Adrenal gland (tissue), 12 donors: Measurements from ENCODE around the gene ZIC4. TPM values are rescaled to one million over a fixed set of nuclear protein-coding genes. Genes with fewer than 3 reads are reported as not detected.

ENCODE experiments used
- DNase-seq, 7 donors: peaks; one replicate each; pipeline ENCODE4 v3.0.0-alpha.2; 2019 to 2020
- H3K27ac ChIP-seq, 5 donors: fragments of 200-600 bp; sonication (generic) in 4 of 5; 1 replicate in 3 of 5; 2 replicates in 2 of 5; pipeline versions ENCODE4 v1.5.1 to v1.8.0; 2016 to 2020; ENCODE audit warnings: mild to moderate bottlenecking in 1 of 5
- H3K27me3 ChIP-seq: fragments of 200-600 bp; 2 replicates; pipeline ENCODE4 v1.8.0; 2021
- H3K36me3 ChIP-seq, 2 donors: fragments of 200-600 bp; replicated peaks in 1 of 2; 1 replicate in 1 of 2; 2 replicates in 1 of 2; pipeline versions ENCODE4 v1.5.1 to v1.8.0; 2018 to 2022
- H3K4me1 ChIP-seq, 2 donors: fragments of 200-600 bp; replicated peaks in 1 of 2; 1 replicate in 1 of 2; 2 replicates in 1 of 2; pipeline versions ENCODE4 v1.5.1 to v1.8.0; 2018 to 2021
- H3K4me3 ChIP-seq, 4 donors: fragments of 200-600 bp; sonication (generic) in 3 of 4; one replicate each; pipeline ENCODE4 v1.5.1; 2016 to 2018
- H3K9me3 ChIP-seq, 3 donors: fragments of 200-600 bp; sonication (generic) in 1 of 3; replicated peaks in 1 of 3; 1 replicate in 2 of 3; 2 replicates in 1 of 3; pipeline versions ENCODE4 v1.5.1 to v1.8.0; 2016 to 2021
- POLR2A ChIP-seq, 2 donors: fragments of 450-650 bp; IDR thresholded peaks; one replicate each; pipeline ENCODE4 v1.6.1; 2017; ENCODE audit warnings: antibody characterized with exemption in 2 of 2, mild to moderate bottlenecking in 2 of 2, moderate library complexity in 1 of 2
- WGBS, 4 donors: extraction: QIAGEN DNeasy Blood & Tissue Kit in 2 of 4; methylation state at CpG; one replicate each; pipeline versions ENCODE4 v1.1.5 to v1.1.7; 2013 to 2017; 5-methylcytosine and 5-hydroxymethylcytosine counted together
- intact Hi-C, 2 donors: fragments of 100-400 bp; cut with DNase I; formaldehyde crosslinking; loops; one replicate each; pipeline versions ENCODE4 v1.14.1 to v1.15.0; 2022 to 2023
- polyA plus RNA-seq, 3 donors: library from polyadenylated mRNA; stranded (reverse); fragments of 200-250 nt in 2 of 3; fragments of 350-450 nt in 1 of 3; fragmentation: Illumina TruSeq in 1 of 3; extraction: RNeasy Lipid Tissue Mini Kit (QIAGEN cat#74804) in 1 of 3; gene quantifications; one replicate each; pipeline ENCODE4 v1.2.3, GENCODE V29; 2013 to 2014
- total RNA-seq, 9 donors: library from RNA; depleted of rRNA in 4 of 9; stranded (reverse); fragments of >200 nt in 4 of 9; fragments of 120-200 nt in 1 of 9; fragmentation: NEBNext Ultra II Directional in 1 of 9; extraction: Animal tissue kit (Norgen Biotek cat#: 25700) in 1 of 9; gene quantifications; one replicate each; pipeline versions ENCODE4 v1.1.0 to v1.2.4, GENCODE V29; 2013 to 2023
- TF ChIP-seq, protein P1 (sequence below), 6 experiments: fragments of 450-650 bp in 4 of 6; fragments of 200-600 bp in 2 of 6; sonication (generic) in 1 of 6; IDR thresholded peaks; 1 replicate in 5 of 6; 2 replicates in 1 of 6; pipeline versions ENCODE4 v1.5.1 to v1.8.0; 2016 to 2021; ENCODE audit warnings: antibody characterized with exemption in 6 of 6, mild to moderate bottlenecking in 2 of 6, moderate library complexity in 1 of 6
- donor health status: healthy with polysubstance abuse.
- donor health status: Bipolar disorder and iron deficiency.
- donor health status: DM: yes; HTN: yes; CAD: no.
- donor health status: DM: no; HTN: no; CAD: no.
- donor health status: DM: no; HTN: no; CAD: no.
- donor health status: DM: yes; HTN: yes; CAD: no.

ZIC4 gene
- total and polyA plus RNA-seq, 12 donors = 0.07 TPM; not detected in 11

DNA sequence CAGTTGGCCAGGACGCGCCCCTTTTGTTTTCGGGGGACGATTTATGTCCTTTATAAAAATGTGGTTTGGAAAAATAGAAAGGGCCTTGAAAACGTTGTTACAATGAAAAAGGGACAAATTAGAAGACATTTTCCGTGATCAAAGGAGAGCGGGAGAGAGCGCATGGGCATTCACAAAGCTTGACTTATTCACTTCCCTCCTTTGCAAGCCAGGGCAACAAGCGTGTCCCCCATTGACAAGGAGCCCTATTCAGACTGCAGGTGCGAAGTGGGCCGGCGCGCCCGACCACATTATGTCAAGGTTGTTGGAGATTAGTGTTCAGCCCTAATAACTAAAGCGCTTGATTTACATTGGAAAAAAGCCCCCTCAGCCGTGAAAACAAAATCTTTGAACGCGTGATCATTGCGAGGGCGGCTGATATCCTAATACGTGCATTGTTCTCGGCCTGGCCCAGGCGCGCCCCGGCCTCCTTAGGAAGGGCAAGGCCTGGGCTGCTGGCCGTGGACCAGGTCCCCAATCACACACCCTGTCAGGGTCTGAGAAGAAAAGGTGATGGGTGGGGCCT lies 25.9 kb downstream of the ZIC4 start:
- peaks cover 77% of the 10 kb centered on the region for H3K27me3 ChIP-seq

DNA sequence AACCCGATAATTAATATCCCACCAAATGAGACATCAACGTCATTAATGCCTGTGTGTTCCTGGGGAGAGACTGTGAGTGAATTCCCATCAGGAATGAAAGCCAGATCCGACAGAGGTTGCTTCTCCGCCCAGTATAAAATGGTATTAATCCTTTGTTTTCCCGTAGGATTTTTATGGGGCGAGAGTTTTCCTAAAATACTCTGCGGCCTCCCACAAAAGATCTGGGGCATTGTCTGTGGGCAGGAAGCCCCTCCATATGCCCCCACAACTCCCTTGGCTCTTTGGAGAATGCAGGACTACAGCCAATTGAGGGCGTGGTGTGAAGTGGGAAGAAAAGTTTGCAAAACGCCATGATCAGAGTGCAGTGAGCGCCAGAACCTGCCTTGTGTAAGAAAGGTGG lies 26.7 kb downstream of the ZIC4 start:
- 7 to 9% (median 8%) methylated on average over 10 of the region's 10 CpGs for WGBS, 4 donors
- no peak overlapping the region for H3K4me3 ChIP-seq
- H3K27ac ChIP-seq = no peak overlapping the region
- no peak for DNase-seq
- H3K9me3 ChIP-seq = no peaks in the 10 kb centered on the region
- H3K4me1 ChIP-seq = no peaks in the 10 kb centered on the region
- TF ChIP-seq, protein P1, sequence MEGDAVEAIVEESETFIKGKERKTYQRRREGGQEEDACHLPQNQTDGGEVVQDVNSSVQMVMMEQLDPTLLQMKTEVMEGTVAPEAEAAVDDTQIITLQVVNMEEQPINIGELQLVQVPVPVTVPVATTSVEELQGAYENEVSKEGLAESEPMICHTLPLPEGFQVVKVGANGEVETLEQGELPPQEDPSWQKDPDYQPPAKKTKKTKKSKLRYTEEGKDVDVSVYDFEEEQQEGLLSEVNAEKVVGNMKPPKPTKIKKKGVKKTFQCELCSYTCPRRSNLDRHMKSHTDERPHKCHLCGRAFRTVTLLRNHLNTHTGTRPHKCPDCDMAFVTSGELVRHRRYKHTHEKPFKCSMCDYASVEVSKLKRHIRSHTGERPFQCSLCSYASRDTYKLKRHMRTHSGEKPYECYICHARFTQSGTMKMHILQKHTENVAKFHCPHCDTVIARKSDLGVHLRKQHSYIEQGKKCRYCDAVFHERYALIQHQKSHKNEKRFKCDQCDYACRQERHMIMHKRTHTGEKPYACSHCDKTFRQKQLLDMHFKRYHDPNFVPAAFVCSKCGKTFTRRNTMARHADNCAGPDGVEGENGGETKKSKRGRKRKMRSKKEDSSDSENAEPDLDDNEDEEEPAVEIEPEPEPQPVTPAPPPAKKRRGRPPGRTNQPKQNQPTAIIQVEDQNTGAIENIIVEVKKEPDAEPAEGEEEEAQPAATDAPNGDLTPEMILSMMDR (IDR thresholded peaks at IDR 0.05) = no peak
- no peak for TF ChIP-seq POLR2A (IDR thresholded peaks at IDR 0.05)
- intact Hi-C loops = no loop called here
- peaks cover 75% of the 10 kb centered on the region for H3K27me3 ChIP-seq
- H3K36me3 ChIP-seq = no peaks in the 10 kb centered on the region

More for the DNA sequence above, 25.9 kb downstream of the ZIC4 start:
- no peaks in the 10 kb centered on the region for H3K36me3 ChIP-seq
- no peaks in the 10 kb centered on the region for H3K9me3 ChIP-seq
- no peak overlapping the region for H3K4me3 ChIP-seq
- no peak for DNase-seq
- WGBS, 4 donors = 8 to 13% (median 10%) methylated on average over 24 to 26 of the region's 26 CpGs
- no peak for TF ChIP-seq POLR2A (IDR thresholded peaks at IDR 0.05)
- TF ChIP-seq, protein P1 (IDR thresholded peaks at IDR 0.05) = no peak
- intact Hi-C loops = no loop called here
- H3K27ac ChIP-seq = no peak overlapping the region
- no peaks in the 10 kb centered on the region for H3K4me1 ChIP-seq

DNA sequence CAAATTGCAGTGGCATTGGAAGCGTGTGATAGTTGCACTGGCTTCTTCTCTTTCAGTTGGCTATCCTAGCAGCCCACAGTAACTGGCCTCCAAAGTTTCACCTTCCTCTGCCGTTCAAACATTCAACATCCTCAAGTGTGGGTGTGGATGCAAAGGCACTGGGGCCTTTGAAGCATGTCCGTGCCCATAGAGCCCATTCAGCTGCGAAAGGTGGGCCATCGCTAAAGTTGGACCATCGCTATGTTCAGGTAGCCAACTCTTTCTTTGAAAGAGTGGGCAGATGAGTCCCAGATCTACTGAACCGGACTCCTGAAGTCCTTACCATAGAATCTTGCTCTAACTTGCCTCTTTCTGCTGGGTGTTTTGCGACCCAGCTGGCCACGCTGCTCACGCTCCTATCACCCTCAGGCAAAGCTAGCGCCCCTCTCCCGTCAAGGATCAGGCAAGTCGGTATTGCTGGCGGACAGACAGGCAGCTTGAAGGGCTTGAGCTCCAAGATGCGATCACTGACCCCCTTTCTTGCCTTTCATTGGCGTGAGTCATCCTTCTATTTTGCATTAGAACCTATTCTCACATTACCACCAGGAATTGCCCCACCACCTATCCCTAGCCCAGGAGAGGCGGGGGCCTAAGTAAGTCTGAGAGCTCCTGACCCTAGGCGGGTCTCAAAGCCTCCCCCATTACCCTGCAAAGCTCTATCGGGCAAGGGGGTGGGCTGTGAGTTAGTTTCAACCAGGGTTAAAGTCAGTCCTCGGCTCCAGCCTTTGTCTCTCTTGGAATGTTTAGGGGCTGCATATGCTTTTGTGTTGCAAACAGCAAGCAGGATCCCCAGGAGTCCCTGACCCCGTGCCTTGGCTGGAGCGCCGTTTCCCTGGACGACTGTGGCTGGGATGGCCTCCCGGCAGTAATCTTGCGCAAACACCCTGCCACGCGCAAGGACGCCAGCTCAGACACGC lies 28.7 kb downstream of the ZIC4 start:
- TF ChIP-seq POLR2A (IDR thresholded peaks at IDR 0.05) = no peak
- TF ChIP-seq, protein P1 (IDR thresholded peaks at IDR 0.05) = no peak
- peak in 1 of 7 donors; percentile 25 for DNase-seq
- peaks cover 83% of the 10 kb centered on the region for H3K27me3 ChIP-seq
- 7 to 11% (median 8%) methylated on average over 22 to 30 of the region's 30 CpGs for WGBS, 4 donors
- no peak overlapping the region for H3K4me3 ChIP-seq
- intact Hi-C loops = no loop called here
- no peaks in the 10 kb centered on the region for H3K4me1 ChIP-seq
- no peak overlapping the region for H3K27ac ChIP-seq
- no peaks in the 10 kb centered on the region for H3K9me3 ChIP-seq
- H3K36me3 ChIP-seq = no peaks in the 10 kb centered on the region

DNA sequence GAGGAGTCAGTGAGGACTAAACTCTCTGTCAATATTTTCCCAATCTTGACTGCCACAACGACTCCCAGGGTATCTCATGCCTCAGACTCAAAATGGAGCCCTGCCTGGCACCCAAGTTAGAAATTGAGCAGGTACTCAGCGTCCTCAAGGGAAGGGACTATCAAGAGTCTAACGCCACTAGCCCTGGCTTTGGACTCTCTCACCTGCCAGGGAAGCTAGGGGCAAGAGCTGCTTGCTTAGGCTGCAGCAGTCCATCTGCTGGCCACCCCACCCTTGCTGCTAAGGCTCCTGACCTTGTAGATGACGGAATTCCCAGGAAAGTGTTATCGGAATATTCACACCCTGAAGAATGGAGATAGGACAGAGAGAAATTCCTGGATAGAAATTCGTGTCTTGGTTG lies 33.0 kb downstream of the ZIC4 start:
- no peaks in the 10 kb centered on the region for H3K36me3 ChIP-seq
- no peak for TF ChIP-seq POLR2A (IDR thresholded peaks at IDR 0.05)
- TF ChIP-seq, protein P1 (IDR thresholded peaks at IDR 0.05) = no peak
- intact Hi-C loops = no loop called here

More for the DNA sequence above, 33.0 kb downstream of the ZIC4 start:
- H3K27me3 ChIP-seq = peaks cover 88% of the 10 kb centered on the region
- H3K27ac ChIP-seq = no peak overlapping the region
- no peaks in the 10 kb centered on the region for H3K4me1 ChIP-seq
- no peaks in the 10 kb centered on the region for H3K9me3 ChIP-seq
- whole genome bisulfite sequencing, 4 donors = 2 to 4% (median 2%) methylated on average over 6 of the region's 6 CpGs
- H3K4me3 ChIP-seq = no peak overlapping the region
- no peak for DNase-seq
